Smooth muscle cell (in vitro differentiated cells): ENCODE measurements around the gene SNAP29. TPM values are rescaled to one million over a fixed set of nuclear protein-coding genes. Genes with fewer than 3 reads are reported as not detected.

Experiments used
- DNase-seq: peaks from one replicate; lab custom pipeline; 2025; ENCODE audit not compliant: unreplicated experiment; lab: John Stamatoyannopoulos, UW
- H2AFZ ChIP-seq: fragments of 200-600 bp; sonication (generic); 2 replicates; pipeline ENCODE4 v1.6.0; 2016; ENCODE audit warnings: antibody characterized with exemption, low read depth, mild to moderate bottlenecking
- H3F3A ChIP-seq: fragments of 200-600 bp; sonication (generic); 2 replicates; pipeline ENCODE4 v1.6.0; 2017; ENCODE audit warnings: antibody characterized with exemption, low read depth
- H3K27ac ChIP-seq: fragments of 200-600 bp; sonication (generic); 2 replicates; pipeline ENCODE4 v1.5.1; 2016; ENCODE audit warnings: low read depth, mild to moderate bottlenecking
- H3K27me3 ChIP-seq: fragments of 200-600 bp; sonication (generic); 2 replicates; pipeline ENCODE4 v1.6.1; 2016; ENCODE audit warnings: low read depth, mild to moderate bottlenecking
- H3K36me3 ChIP-seq: fragments of 200-600 bp; sonication (generic); 2 replicates; pipeline ENCODE4 v1.5.1; 2016; ENCODE audit warnings: low read depth
- H3K4me1 ChIP-seq: fragments of 200-600 bp; sonication (generic); 2 replicates; pipeline ENCODE4 v1.5.1; 2016; ENCODE audit warnings: low read depth
- H3K4me2 ChIP-seq: fragments of 200-600 bp; sonication (generic); 2 replicates; pipeline ENCODE4 v1.6.0; 2016; ENCODE audit warnings: mild to moderate bottlenecking
- H3K4me3 ChIP-seq: fragments of 200-600 bp; sonication (generic); 2 replicates; pipeline ENCODE4 v1.5.1; 2016; ENCODE audit warnings: mild to moderate bottlenecking
- H3K79me2 ChIP-seq: fragments of 200-600 bp; sonication (generic); 2 replicates; pipeline ENCODE4 v1.6.0; 2016; ENCODE audit warnings: low read depth, mild to moderate bottlenecking
- H3K9ac ChIP-seq: fragments of 200-600 bp; sonication (generic); 2 replicates; pipeline ENCODE4 v1.6.0; 2016; ENCODE audit warnings: low read depth
- H3K9me3 ChIP-seq: fragments of 200-600 bp; sonication (generic); replicated peaks from 2 replicates; pipeline ENCODE4 v1.5.1; 2016; ENCODE audit warnings: low read depth
- H4K20me1 ChIP-seq: fragments of 200-600 bp; sonication (generic); 2 replicates; pipeline ENCODE4 v1.6.0; 2016; ENCODE audit warnings: low read depth
- WGBS: methylation state at CpG from one replicate; pipeline ENCODE4 v1.1.7; 2016; ENCODE audit warnings: low lambda C conversion rate; 5-methylcytosine and 5-hydroxymethylcytosine counted together
- polyA plus RNA-seq: library from polyadenylated mRNA; unstranded; fragments of >200 nt; fragmentation: Nextera tagmentation; extraction: Ambion mirVana; gene quantifications from 2 replicates; pipeline ENCODE4 v1.2.1, GENCODE V29; 2016
- total RNA-seq: library from RNA; depleted of rRNA; stranded (reverse); fragments of >200 nt; gene quantifications from 2 replicates; pipeline ENCODE4 v1.2.3, GENCODE V29; 2014
- TF ChIP-seq, protein P1 (sequence below): fragments of 200-600 bp; sonication (generic); IDR thresholded peaks from 2 replicates; pipeline ENCODE4 v1.5.1; 2017; ENCODE audit warnings: borderline replicate concordance, mild to moderate bottlenecking, antibody characterized with exemption; ENCODE audit not compliant: insufficient read depth, poor library complexity, severe bottlenecking

The SNAP29 gene
- total and polyA plus RNA-seq, 2 experiments from 2014 or later, result 9.4 to 28.8 TPM

DNA sequence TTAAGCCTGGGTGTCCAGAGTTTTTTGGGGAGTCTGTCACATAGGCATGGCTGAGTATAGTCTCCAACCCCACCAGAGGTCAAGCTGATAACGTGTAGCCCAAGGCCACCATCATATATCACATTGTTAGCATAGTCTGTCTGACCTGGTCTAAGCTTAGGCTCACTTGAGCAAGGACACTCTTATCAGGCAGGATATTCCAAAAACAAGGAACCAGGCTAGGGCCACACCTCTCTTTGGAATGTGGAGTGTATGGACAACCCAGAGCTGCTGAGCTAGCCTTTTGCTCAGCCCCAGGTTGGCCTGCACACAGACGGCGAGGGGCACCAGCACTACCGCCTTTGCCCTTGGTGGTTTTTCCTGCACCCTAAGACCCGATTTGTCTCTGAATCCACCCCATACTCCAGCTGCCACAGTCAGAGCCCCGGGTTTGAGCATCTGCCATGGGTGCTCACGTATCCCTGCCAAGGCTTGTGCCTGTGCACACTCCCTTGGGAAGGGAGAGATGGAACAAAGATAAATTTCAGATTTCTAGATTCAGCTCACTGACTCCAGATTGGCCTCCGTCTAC lies 7.2 kb downstream of the SNAP29 start:
- Histone ChIP-seq H3K4me3 (no peak overlapping the region), H3K27ac (no peak overlapping the region), H3K9me3 (no peaks in the 10 kb centered on the region), H3F3A (peaks cover 27% of the 10 kb centered on the region), H4K20me1 (peaks cover 80% of the 10 kb centered on the region), H3K36me3 (peaks cover 6% of the 10 kb centered on the region), H3K9ac (no peak overlapping the region), H2AFZ (no peak overlapping the region), H3K27me3 (no peaks in the 10 kb centered on the region), H3K79me2 (no peaks in the 10 kb centered on the region), H3K4me2 (no peak overlapping the region), H3K4me1 (no peaks in the 10 kb centered on the region)
- 94% methylated on average over 8 of the region's 8 CpGs for WGBS
- DNase-seq, result no peak
- TF ChIP-seq, protein P1, sequence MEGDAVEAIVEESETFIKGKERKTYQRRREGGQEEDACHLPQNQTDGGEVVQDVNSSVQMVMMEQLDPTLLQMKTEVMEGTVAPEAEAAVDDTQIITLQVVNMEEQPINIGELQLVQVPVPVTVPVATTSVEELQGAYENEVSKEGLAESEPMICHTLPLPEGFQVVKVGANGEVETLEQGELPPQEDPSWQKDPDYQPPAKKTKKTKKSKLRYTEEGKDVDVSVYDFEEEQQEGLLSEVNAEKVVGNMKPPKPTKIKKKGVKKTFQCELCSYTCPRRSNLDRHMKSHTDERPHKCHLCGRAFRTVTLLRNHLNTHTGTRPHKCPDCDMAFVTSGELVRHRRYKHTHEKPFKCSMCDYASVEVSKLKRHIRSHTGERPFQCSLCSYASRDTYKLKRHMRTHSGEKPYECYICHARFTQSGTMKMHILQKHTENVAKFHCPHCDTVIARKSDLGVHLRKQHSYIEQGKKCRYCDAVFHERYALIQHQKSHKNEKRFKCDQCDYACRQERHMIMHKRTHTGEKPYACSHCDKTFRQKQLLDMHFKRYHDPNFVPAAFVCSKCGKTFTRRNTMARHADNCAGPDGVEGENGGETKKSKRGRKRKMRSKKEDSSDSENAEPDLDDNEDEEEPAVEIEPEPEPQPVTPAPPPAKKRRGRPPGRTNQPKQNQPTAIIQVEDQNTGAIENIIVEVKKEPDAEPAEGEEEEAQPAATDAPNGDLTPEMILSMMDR, result no peak

DNA sequence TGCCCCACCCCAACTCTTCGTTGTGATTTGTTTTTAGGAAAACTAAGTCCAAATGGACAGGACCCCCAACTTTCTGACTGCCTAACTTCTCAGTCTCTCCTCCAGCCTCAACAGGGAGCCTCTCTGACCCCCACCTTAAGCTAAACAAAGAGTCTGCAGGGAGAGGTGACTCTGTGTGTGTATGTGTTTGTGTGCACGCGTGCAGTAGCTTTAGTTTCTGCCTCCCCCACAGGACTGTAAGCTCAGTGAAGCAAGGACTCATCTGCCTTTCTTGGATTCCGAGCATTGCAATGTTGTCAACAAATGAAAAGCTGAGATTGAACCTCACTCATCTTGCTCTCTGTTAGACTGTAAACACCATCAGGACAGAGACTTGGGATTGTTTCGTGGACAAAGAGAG lies 7.9 kb downstream of the SNAP29 start:
- Histone ChIP-seq H3K4me1 (no peaks in the 10 kb centered on the region), H3K4me2 (peak overlapping the region; percentile 5), H3K27ac (no peak overlapping the region), H3K36me3 (peaks cover 6% of the 10 kb centered on the region), H3K79me2 (no peaks in the 10 kb centered on the region), H3K9ac (no peak overlapping the region), H3K9me3 (no peaks in the 10 kb centered on the region), H4K20me1 (peaks cover 80% of the 10 kb centered on the region), H3F3A (peaks cover 27% of the 10 kb centered on the region), H3K4me3 (no peak overlapping the region), H3K27me3 (no peaks in the 10 kb centered on the region), H2AFZ (no peak overlapping the region)
- TF ChIP-seq, protein P1, result no peak
- DNase-seq, result no peak
- WGBS, result 81% methylated on average over 5 of the region's 5 CpGs

DNA sequence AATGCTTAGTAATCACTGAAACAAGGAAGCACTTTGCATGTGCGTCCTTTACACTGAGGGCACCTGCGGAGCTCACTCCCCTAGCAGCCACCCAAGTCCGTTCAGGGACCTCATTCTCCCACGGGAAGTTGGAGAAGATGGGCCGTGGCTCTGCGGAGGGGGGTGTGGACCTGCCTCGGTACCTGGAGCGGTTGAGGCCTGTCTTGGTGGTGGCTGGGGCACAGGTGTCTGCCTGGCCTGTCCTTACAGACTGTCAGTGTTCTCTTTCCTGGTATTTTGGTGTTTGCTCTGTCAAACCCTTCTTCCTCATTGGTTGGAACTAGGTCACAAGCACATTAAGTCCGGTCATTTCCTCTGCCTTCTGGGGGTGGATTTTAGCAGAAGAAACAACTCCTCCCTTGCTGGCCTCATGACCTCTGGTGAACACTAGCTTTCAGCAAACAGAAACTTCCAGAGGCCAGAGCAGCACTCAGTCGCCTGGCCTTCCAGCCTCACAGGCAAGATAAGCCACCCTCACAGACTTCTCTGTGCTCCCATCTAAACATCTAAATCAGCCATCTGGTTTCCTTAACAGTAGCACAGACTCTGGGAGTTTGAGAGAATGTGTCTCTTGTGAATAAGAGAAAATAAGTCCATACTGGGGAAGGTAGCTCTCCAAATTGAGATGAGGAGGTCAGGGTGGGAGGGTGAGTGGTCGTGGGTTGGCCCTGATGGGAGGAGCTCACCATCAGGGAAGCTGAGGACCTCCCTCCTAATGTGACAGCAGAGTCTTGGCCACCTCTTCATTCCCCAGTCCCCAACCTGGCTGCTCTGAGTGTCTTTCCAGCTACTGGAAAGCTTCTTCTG lies 8.6 kb downstream of the SNAP29 start:
- H3K27ac ChIP-seq, result no peak overlapping the region
- no peaks in the 10 kb centered on the region for H3K79me2 ChIP-seq
- no peak for DNase-seq
- no peaks in the 10 kb centered on the region for H3K4me1 ChIP-seq
- H3K9ac ChIP-seq, result no peak overlapping the region
- no peak overlapping the region for H3K4me3 ChIP-seq
- H4K20me1 ChIP-seq, result peaks cover 76% of the 10 kb centered on the region
- H3K9me3 ChIP-seq, result no peaks in the 10 kb centered on the region
- H3K4me2 ChIP-seq, result peak overlapping the region; percentile 5
- no peak overlapping the region for H2AFZ ChIP-seq
- peaks cover 27% of the 10 kb centered on the region for H3F3A ChIP-seq
- TF ChIP-seq, protein P1, result no peak
- H3K27me3 ChIP-seq, result no peaks in the 10 kb centered on the region
- 73% methylated on average over 11 of the region's 11 CpGs for WGBS
- H3K36me3 ChIP-seq, result peaks cover 6% of the 10 kb centered on the region
